Keratinocyte (primary cell): ENCODE measurements around the gene GRIA4. TPM values are rescaled to one million over a fixed set of nuclear protein-coding genes. Genes with fewer than 3 reads are reported as not detected.

Source experiments
- DNase-seq: peaks from one replicate; pipeline ENCODE4 v3.0.0-alpha.2; 2011; ENCODE audit warnings: low read depth, missing footprints, low spot score
- FAIRE-seq: peaks from 2 replicates; lab custom pipeline; 2011; peaks lifted over from hg19 to GRCh38; lab: Jason Lieb, UNC
- H2AFZ ChIP-seq: 2 replicates; pipeline ENCODE4 v1.6.0; 2012; ENCODE audit warnings: low read length, control low read depth, inconsistent platforms; ENCODE audit not compliant: control insufficient read depth
- H3K27ac ChIP-seq: 2 replicates; pipeline ENCODE4 v1.5.1; 2011; ENCODE audit warnings: low read length; ENCODE audit not compliant: control insufficient read depth, insufficient read depth
- H3K27me3 ChIP-seq: 3 replicates; pipeline ENCODE4 v1.6.0; 2011; ENCODE audit warnings: low read length; ENCODE audit not compliant: control insufficient read depth, insufficient read depth; ENCODE audit errors: extremely low read depth
- H3K36me3 ChIP-seq, 2 experiments: 2 replicates in 1 of 2; 3 replicates in 1 of 2; pipeline ENCODE4 v1.5.1; 2011; ENCODE audit warnings: low read length in 2 of 2, mild to moderate bottlenecking in 1 of 2; ENCODE audit not compliant: control insufficient read depth in 2 of 2, insufficient read depth in 2 of 2; ENCODE audit errors: extremely low read depth in 1 of 2
- H3K4me1 ChIP-seq: 3 replicates; pipeline ENCODE4 v1.5.1; 2011; ENCODE audit warnings: low read length; ENCODE audit not compliant: control insufficient read depth, insufficient read depth; ENCODE audit errors: extremely low read depth
- H3K4me2 ChIP-seq: 3 replicates; pipeline ENCODE4 v1.6.0; 2011; ENCODE audit warnings: low read depth, low read length; ENCODE audit not compliant: control insufficient read depth, insufficient read depth; ENCODE audit errors: extremely low read depth
- H3K4me3 ChIP-seq, 3 experiments: fragments of 200-600 bp in 1 of 3; sonication (generic) in 1 of 3; 2 replicates in 2 of 3; 3 replicates in 1 of 3; pipeline ENCODE4 v1.5.1; 2011 to 2016; ENCODE audit warnings: low read length in 3 of 3, mild to moderate bottlenecking in 3 of 3, control low read depth in 2 of 3, inconsistent platforms in 1 of 3, low read depth in 1 of 3, mixed read lengths in 1 of 3, mixed run types in 1 of 3, moderate library complexity in 1 of 3; ENCODE audit not compliant: control insufficient read depth in 2 of 3, insufficient read depth in 2 of 3; ENCODE audit errors: extremely low read depth in 1 of 3
- H3K79me2 ChIP-seq: 2 replicates; pipeline ENCODE4 v1.6.0; 2012; ENCODE audit warnings: low read length; ENCODE audit not compliant: control insufficient read depth, insufficient read depth
- H3K9ac ChIP-seq: 3 replicates; pipeline ENCODE4 v1.6.0; 2011; ENCODE audit warnings: low read length; ENCODE audit not compliant: control insufficient read depth, insufficient read depth; ENCODE audit errors: extremely low read depth
- H3K9me1 ChIP-seq: 3 replicates; pipeline ENCODE4 v1.6.0; 2011; ENCODE audit warnings: low read length; ENCODE audit not compliant: control insufficient read depth, insufficient read depth; ENCODE audit errors: extremely low read depth
- H3K9me3 ChIP-seq: 2 replicates; pipeline ENCODE4 v1.5.1; 2012; ENCODE audit warnings: low read depth, low read length; ENCODE audit not compliant: control insufficient read depth
- H4K20me1 ChIP-seq: 3 replicates; pipeline ENCODE4 v1.6.0; 2011; ENCODE audit warnings: low read length; ENCODE audit not compliant: control insufficient read depth, insufficient read depth; ENCODE audit errors: extremely low read depth
- CTCF ChIP-seq, 3 experiments: IDR thresholded peaks in 1 of 3; conservative IDR thresholded peaks in 1 of 3; optimal IDR thresholded peaks in 1 of 3; 2 replicates in 2 of 3; 3 replicates in 1 of 3; pipeline versions ENCODE3 to v1.5.1; 2011; ENCODE audit warnings: low read length in 3 of 3, mild to moderate bottlenecking in 3 of 3, moderate library complexity in 2 of 3, control low read depth in 1 of 3, inconsistent platforms in 1 of 3; ENCODE audit not compliant: insufficient read depth in 2 of 3; ENCODE audit errors: extremely low read depth in 1 of 3
- EZH2 ChIP-seq: IDR thresholded peaks from one replicate; pipeline ENCODE4 v1.6.1; 2012; ENCODE audit warnings: inconsistent platforms, mild to moderate bottlenecking, low read length, moderate library complexity
- dilution Hi-C: fragments of 300-500 bp; cut with MboI; formaldehyde crosslinking; loops from one replicate; pipeline ENCODE4 v1.7.0; 2020; ENCODE audit warnings: low sequenced_read_pairs; ENCODE audit not compliant: extremely low pct_ligation_motif_present
- polyA plus RNA-seq, 5 experiments: library from polyadenylated mRNA; depleted of rRNA in 3 of 5; stranded (reverse) in 3 of 5; stranded (forward) in 1 of 5; unstranded in 1 of 5; fragments of >200 nt; gene quantifications; 1 replicate in 1 of 5; 2 replicates in 3 of 5; 3 replicates in 1 of 5; pipeline versions ENCODE4 v1.2.1 to v1.2.3, GENCODE V29; 2011 to 2012; ENCODE audit warnings: missing spikeins in 2 of 5, low read depth in 1 of 5, low replicate concordance in 1 of 5

Gene GRIA4
- polyA plus RNA-seq, 1 donor (not counting 4 experiments of a cell fraction or from before 2014, with no cell fraction given), result not detected

GRCh38 chr11:105856954-105857353 is 247.1 kb downstream of the GRIA4 start:
- H2AFZ ChIP-seq, result no peak overlapping the region
- H3K9ac ChIP-seq, result no peak overlapping the region
- TF ChIP-seq CTCF (optimal IDR thresholded peaks at IDR 0.05 in 1 of 3, IDR thresholded peaks at IDR 0.05 in 1 of 3, conservative IDR thresholded peaks at IDR 0.05 in 1 of 3; ENCODE audit: extremely low read depth in 1 of 3, insufficient read depth in 2 of 3, low read length in 3 of 3) (no peak), EZH2 (no peak)
- no peaks in the 10 kb centered on the region for H3K4me1 ChIP-seq
- H3K9me3 ChIP-seq, result no peaks in the 10 kb centered on the region
- no peaks in the 10 kb centered on the region for H4K20me1 ChIP-seq
- no peaks in the 10 kb centered on the region for H3K36me3 ChIP-seq
- H3K4me3 ChIP-seq, result no peak overlapping the region
- no peaks in the 10 kb centered on the region for H3K9me1 ChIP-seq
- no peak overlapping the region for H3K4me2 ChIP-seq
- no peaks in the 10 kb centered on the region for H3K27me3 ChIP-seq
- H3K79me2 ChIP-seq, result no peaks in the 10 kb centered on the region
- dilution Hi-C loops, result no loop called here
- no peak for FAIRE-seq
- DNase-seq, result no peak
- H3K27ac ChIP-seq, result no peak overlapping the region

DNA sequence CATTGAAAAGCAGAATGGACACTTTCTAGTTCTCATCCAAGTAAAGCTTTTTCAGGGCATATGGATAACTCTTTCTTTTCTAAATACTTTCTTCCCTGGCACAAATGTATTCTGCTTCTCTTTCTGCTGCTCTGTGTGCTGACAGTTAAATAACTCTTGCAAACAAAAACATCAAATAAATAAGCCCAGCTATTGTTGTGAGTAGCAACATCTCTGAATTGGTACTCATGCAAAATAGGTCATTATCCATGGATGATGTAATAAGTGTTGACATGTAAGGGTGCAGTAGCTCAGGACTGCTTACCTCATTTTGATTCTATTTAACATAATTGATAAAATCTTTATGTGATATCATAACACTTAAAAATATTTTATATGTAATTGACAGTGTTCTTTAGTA is 247.9 kb downstream of the GRIA4 start:
- dilution Hi-C loops, result no loop called here
- H3K9me3 ChIP-seq, result no peaks in the 10 kb centered on the region
- no peaks in the 10 kb centered on the region for H3K9me1 ChIP-seq
- H3K4me1 ChIP-seq, result no peaks in the 10 kb centered on the region
- FAIRE-seq, result no peak
- H2AFZ ChIP-seq, result no peak overlapping the region
- H3K4me3 ChIP-seq, result no peak overlapping the region
- no peaks in the 10 kb centered on the region for H3K27me3 ChIP-seq
- no peak overlapping the region for H3K9ac ChIP-seq
- H3K79me2 ChIP-seq, result no peaks in the 10 kb centered on the region
- no peaks in the 10 kb centered on the region for H3K36me3 ChIP-seq
- DNase-seq, result no peak
- no peaks in the 10 kb centered on the region for H4K20me1 ChIP-seq
- H3K27ac ChIP-seq, result no peak overlapping the region
- H3K4me2 ChIP-seq, result no peak overlapping the region
- TF ChIP-seq CTCF (optimal IDR thresholded peaks at IDR 0.05 in 1 of 3, IDR thresholded peaks at IDR 0.05 in 1 of 3, conservative IDR thresholded peaks at IDR 0.05 in 1 of 3; ENCODE audit: extremely low read depth in 1 of 3, insufficient read depth in 2 of 3, low read length in 3 of 3), result no peak
- no peak for TF ChIP-seq EZH2
